NK-92 (cell line): Measurements from ENCODE around the gene ADGRB2.

Experiments
- DNase-seq: peaks from one replicate; lab custom pipeline; 2025; ENCODE audit not compliant: unreplicated experiment; lab: John Stamatoyannopoulos, UW

The ADGRB2 gene

GRCh38 chr1:31795801-31796621 lies 31.9 kb upstream of the ADGRB2 start:
- DNase-seq: no peak

DNA sequence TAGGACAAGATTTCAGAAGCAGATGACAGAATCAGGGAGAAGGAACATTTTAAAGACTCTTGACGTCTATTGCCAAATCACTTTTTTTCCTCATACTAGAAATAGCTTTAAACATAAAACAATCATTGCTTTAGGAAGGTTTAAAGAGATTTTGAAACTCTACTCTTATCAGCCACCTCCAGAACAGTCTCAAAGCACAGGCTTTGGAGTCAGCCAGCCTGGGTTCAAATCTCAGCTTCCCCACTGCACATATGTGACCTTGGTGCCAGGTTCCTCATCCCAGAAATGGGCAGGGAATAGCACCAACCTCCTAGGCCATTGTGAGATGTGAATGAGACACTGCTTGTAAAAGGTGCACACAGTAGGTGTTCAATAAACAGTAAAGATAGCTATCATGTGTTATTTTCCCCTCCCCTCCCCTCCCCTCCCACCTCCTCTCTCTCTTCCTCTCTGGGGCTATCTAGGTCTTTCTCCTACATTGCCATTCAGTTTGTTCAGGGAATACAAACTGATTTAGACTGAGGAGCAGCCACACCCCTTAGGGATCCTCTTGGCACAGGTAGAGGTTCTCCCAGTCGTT lies 31.0 kb upstream of the ADGRB2 start:
- DNase-seq: no peak

GRCh38 chr1:31793586-31794285 lies 29.6 kb upstream of the ADGRB2 start:
- DNase-seq: no peak

GRCh38 chr1:31793086-31793485 lies 28.9 kb upstream of the ADGRB2 start:
- DNase-seq: no peak

GRCh38 chr1:31792541-31792940 lies 28.4 kb upstream of the ADGRB2 start:
- no peak for DNase-seq

- DNase-seq: no peak
These were observed 28.0 kb upstream of the ADGRB2 start for GRCh38 chr1:31792116-31792515.

GRCh38 chr1:31791131-31791858 lies 27.2 kb upstream of the ADGRB2 start:
- no peak for DNase-seq

GRCh38 chr1:31790641-31791091 lies 26.5 kb upstream of the ADGRB2 start:
- DNase-seq: no peak

GRCh38 chr1:31790140-31790539 lies 26.0 kb upstream of the ADGRB2 start:
- no peak for DNase-seq

GRCh38 chr1:31789259-31790065 lies 25.3 kb upstream of the ADGRB2 start:
- peak; percentile 61 for DNase-seq

DNA sequence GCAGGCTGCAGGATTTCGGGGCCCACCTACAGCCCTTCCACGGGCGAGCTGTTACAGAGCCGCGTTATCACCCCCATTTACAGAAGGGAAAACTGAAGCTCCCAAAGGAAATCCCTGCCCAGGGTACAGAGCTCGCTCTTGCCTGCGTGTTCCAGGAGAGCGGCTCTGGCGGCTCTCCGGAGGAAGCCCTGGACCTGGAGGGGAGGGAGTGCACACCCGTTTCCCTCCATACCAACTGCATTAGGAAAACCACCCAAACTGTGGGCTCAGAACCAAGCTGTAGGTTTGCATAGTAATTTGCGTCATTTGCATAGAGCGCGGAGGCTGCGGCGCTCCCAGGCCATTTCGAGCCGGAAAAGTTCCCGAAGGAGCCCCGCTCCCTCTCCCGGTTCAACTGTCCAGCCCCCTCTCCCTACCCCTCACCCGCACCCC lies 24.7 kb upstream of the ADGRB2 start:
- DNase-seq: no peak

DNA sequence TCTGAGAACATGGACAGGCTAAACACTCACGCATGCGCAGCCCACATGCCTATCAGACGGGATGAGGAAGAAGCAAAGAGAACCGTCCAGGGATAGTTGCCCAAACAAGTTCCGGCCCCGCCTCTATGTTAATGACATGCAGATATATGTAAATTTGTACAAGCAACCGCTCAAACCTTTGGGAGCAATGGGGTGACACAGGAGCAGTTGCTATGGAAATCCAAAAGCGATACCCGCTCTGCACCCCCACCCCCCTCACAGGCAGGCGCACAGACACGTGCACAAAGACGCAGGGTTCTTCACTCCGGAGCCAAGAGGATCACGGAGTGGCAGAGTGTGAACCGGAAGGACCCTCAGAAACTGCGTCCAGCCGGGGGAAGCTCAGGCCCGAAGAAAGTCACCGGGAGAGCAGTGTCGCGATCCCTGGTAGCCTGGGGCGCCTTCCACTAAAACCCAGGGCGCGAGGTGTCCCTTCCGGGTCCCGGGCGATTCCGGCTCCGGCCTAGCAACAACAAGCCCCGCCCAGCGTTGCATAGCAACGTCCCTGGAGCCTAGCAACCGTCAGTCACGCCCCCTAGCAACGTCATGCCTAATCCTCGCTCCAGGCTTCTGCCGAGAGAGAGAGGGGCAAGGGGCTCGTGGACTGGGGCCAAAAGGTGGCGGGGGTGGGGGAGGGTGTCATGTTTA lies 24.1 kb upstream of the ADGRB2 start:
- peak; percentile 16 for DNase-seq

DNA sequence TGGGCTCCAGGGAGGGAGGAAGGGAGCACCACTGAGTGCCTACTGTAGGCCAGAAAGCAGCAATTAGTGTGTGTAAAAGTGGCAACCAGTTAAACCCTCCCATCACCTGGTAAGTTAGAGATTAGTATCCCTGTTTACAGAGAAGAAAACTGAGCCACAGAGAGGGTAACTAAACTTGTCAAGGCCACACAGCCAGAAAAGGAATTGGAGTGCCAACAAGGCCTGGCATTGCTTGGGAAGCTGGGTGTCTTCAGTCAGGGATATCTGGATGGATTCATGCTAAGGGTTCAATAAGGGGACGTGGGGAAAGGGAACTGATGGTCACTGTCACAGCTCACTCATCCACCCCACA lies 23.6 kb upstream of the ADGRB2 start:
- DNase-seq: no peak

DNA sequence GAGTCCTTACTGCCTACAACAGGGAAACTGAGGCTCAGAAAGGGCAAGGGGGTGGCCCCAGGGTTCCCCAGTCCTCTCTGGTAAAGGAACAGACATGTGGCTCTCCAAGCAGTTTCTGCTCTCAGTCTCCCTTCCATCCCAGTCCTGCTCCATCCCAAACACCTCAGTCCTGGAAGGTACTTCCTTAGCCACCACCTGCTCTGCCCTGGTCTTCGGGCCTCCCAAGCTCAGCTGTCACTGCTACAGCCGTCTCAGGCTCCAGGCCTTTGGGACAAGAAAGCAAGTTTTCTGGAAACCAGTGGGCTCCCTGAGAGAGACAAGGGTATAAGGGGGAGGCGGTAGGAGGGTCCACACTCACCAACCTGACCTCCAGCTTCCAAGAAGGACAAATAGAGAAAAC lies 23.1 kb upstream of the ADGRB2 start:
- DNase-seq: no peak

DNA sequence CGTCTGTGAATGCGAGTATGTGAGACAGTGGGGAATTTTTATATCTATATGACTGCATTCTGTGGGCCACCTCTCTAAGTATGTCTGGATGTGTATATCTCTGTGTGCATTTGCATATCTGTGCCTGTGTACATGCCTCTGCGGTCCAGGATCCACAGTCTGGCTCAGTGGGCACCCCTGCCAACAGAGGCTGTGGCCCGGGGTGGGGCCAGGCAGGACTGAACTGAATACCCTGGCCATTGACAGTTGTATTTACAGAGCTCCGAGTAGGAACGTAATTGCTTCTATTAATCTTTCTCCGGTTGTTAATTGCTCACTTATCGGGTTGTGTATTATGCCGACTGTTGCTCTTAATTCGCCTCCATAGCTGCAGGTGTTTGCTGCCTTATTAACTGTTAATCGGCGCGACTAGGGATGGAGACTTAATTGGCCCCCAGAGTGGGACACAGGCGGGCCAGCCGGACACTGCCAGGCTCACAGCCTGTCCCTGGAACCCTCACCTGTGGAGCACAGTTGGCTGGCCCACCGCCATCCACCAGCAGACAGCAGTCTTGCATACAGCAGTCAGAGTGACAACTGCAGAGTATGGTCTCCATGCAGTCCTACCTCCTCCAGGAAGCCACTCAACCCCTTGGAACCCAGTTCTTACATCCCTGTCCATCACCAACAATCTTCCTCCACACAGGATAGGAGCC lies 22.4 kb upstream of the ADGRB2 start:
- no peak for DNase-seq

- no peak for DNase-seq
These were observed 21.8 kb upstream of the ADGRB2 start for GRCh38 chr1:31785947-31786290.

- DNase-seq: no peak
These were observed 21.1 kb upstream of the ADGRB2 start for GRCh38 chr1:31785020-31785946.

DNA sequence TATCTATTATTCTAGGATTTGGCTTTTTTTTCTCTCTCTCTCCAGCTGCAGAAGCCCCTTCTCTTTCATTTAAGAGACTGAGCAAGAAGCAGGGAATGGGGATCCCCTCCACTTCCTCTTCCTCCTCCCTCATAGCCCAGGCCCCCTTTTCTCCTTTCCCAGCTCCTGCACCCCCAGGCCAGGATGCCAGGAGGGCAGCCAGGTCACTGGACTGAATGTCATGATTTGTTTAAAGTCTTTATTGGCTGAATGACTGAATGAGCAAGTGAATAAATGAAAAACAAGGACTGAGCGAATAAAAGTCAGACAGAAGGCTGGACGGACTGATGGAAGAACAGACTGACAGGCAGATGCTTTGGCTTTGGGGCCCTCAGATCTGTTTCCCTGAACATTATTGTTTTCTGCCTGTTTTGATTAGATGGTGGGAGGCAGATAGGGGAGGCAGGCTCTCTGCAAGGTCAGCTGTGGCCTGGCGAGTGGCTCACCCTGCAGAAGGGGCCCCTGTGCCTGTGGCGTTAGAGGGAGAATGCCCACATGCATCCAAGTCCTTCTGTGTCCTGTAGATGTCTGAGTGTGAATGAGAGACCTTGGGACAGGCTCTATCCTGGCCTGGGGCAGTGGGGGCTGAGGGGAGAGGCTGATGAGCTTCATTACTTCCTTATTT lies 20.3 kb upstream of the ADGRB2 start:
- DNase-seq: no peak
